AG04449 (cell line): Measurements from ENCODE around the gene UQCC3.

Experiments
- CTCF ChIA-PET: fragments of 350-600 bp; formaldehyde crosslinking; extraction: SDS; loops from one replicate; lab custom pipeline; 2021; ENCODE audit warnings: antibody characterized with exemption; lab: Yijun Ruan, JAX
- POLR2A ChIA-PET: fragments of 400-600, 350-600 bp; formaldehyde crosslinking; extraction: SDS; loops from one replicate; lab custom pipeline; 2020; ENCODE audit warnings: antibody characterized with exemption, inconsistent platforms; lab: Yijun Ruan, JAX
- DNase-seq: peaks from one replicate; pipeline ENCODE4 v3.0.0-alpha.2; 2010; ENCODE audit warnings: low read depth, low spot score
- H3K4me3 ChIP-seq: 2 replicates; pipeline ENCODE4 v1.5.1; 2011; ENCODE audit warnings: low read depth, mild to moderate bottlenecking, control low read depth, low read length
- CTCF ChIP-seq: IDR thresholded peaks from one replicate; pipeline ENCODE4 v1.5.1; 2011; ENCODE audit warnings: mild to moderate bottlenecking, moderate library complexity, low read length, control low read depth, inconsistent platforms; ENCODE audit not compliant: insufficient read depth; ENCODE audit errors: missing control alignments

UQCC3 gene

GRCh38 chr11:62671608-62672389 is at the start of gene UQCC3, which contains the start of gene LBHD1:
Gene UQCC3, plus strand, starts transcription at chr11:62671673. Its CDS starts 73 bp downstream, at chr11:62671746.
Gene LBHD1, minus strand, starts transcription at chr11:62672267. Its CDS starts 2,236 bp downstream, at chr11:62670031.
- peak within 1 kb of the TSS; percentile 76 for H3K4me3 ChIP-seq
- POLR2A ChIA-PET = interaction anchor here (0.6 to 2.1 kb wide), 11 partner anchors 9 to 213 kb away, joined by 3 to 15 read pairs (median 5); partner anchors contain the start of genes B3GAT3, EEF1G, INTS5 and LRRN4CL
- no peak for DNase-seq
- CTCF ChIA-PET = interaction anchor here (1.2 to 4.2 kb wide), 6 partner anchors 9 to 112 kb away, joined by 3 to 30 read pairs (median 6); partner anchors contain the start of gene LRRN4CL
- no peak for TF ChIP-seq CTCF

GRCh38 chr11:62622476-62623089 is 48.9 kb upstream of the UQCC3 start:
- TF ChIP-seq CTCF = no peak
- ChIA-PET CTCF (interaction anchor here (1.0 to 6.2 kb wide), 6 partner anchors 9 to 31 kb away, joined by 3 to 49 read pairs (median 5); partner anchors contain the start of genes EML3, ROM1 and TUT1), POLR2A (interaction anchor here (0.7 to 2.5 kb wide), 12 partner anchors 10 to 85 kb away, joined by 3 to 16 read pairs (median 6); partner anchors contain the start of genes AHNAK, BSCL2, C11orf98 and CSKMT)
- no peak for DNase-seq
- peak overlapping the region; percentile 39; the same call in 1 of the 2 replicates for H3K4me3 ChIP-seq

GRCh38 chr11:62627713-62628112 is 43.8 kb upstream of the UQCC3 start:
- CTCF ChIA-PET = interaction anchor here (1.0 to 1.5 kb wide), 2 partner anchors 17 to 34 kb away, joined by 3 to 4 read pairs; no protein-coding TSS in a partner anchor

GRCh38 chr11:62632492-62632891 is 39.0 kb upstream of the UQCC3 start:
- no peak for TF ChIP-seq CTCF
- ChIA-PET CTCF (interaction anchor here (0.9 to 1.2 kb wide), 2 partner anchors 9 to 10 kb away, joined by 3 to 5 read pairs; no protein-coding TSS in a partner anchor), POLR2A (interaction anchor here (0.5 to 0.7 kb wide), 2 partner anchors 20 kb away, joined by 3 read pairs; partner anchors contain the start of gene INTS5)
- H3K4me3 ChIP-seq = no peak overlapping the region
- no peak for DNase-seq

More at GRCh38 chr11:62627713-62628112, 43.8 kb upstream of the UQCC3 start:
- POLR2A ChIA-PET = interaction anchor here (1.0 kb wide), 1 partner anchor 36 kb away, joined by 3 read pairs; the partner anchor contains the start of gene TUT1
- no peak for TF ChIP-seq CTCF
- no peak overlapping the region for H3K4me3 ChIP-seq
- no peak for DNase-seq

- DNase-seq = no peak
- POLR2A ChIA-PET = interaction anchor here (1.5 to 3.5 kb wide), 3 partner anchors 9 to 23 kb away, joined by 6 to 46 read pairs (median 6); partner anchors contain the start of genes B3GAT3, C11orf98, CSKMT and INTS5
- CTCF ChIA-PET = interaction anchor here (1.4 to 2.7 kb wide), 2 partner anchors 9 to 16 kb away, joined by 4 to 11 read pairs; no protein-coding TSS in a partner anchor
- TF ChIP-seq CTCF = no peak
- no peak overlapping the region for H3K4me3 ChIP-seq
Observed at GRCh38 chr11:62644220-62644619, 27.3 kb upstream of the UQCC3 start.
